ENCODE data around the gene DUSP21. TPM values are rescaled to one million over a fixed set of nuclear protein-coding genes. Genes with fewer than 3 reads are reported as not detected.
A peak's percentile ranks its signal among the peaks of the same experiment; 100 is the strongest.
"Not testable (repeated sequence)": the region's sequence is repeated elsewhere in the genome, so short reads cannot be mapped to it uniquely, and the experiment has no call there.

DUSP21 gene
- total RNA-seq, 4 donors from 2014 or later: not detected

DNA sequence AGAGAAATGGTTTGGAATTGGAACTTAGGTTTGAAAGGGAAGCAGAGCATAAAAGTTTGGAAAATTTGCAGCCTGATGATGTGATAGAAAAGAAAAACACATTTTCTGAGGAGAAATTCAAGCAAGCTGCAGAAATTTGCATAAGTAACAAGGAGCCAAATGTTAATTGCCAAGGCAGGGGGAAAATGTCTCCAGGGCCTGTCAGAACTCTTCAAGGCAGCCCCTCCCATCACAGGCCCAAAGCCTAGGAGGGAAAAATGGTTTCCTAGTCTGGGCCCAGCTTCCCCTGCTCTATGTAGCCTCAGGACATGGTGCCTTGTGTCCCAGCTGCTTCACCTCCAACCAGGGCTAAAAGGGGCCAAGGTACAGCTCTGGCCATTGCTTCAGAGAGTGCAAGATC lies 21.2 kb upstream of the DUSP21 start:
- DNase-seq: no peak

DNA sequence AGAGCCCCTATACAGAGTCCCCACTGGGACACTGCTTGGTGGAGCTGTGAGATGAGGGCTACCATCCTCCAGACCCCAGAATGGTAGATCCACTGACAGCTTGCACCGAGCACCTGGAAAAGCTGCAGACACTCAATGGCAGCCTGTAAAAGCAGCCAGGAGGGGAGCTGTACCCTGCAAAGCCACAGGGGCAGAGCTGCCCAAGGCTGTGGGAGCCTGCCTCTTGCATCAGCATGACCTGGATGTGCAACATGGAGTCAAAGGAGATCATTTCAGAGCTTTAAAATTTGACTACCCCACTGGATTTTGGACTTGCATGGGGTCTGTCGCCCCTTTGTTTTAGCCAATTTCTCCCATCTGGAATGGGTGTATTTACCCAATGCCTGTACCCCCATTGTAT lies 20.6 kb upstream of the DUSP21 start:
- DNase-seq, H3K9me3 ChIP-seq, H3K27ac ChIP-seq: not testable (repeated sequence)

More for the DNA sequence above, 21.2 kb upstream of the DUSP21 start:
- no peaks in the 10 kb centered on the region for H3K27me3 ChIP-seq
- H3K4me3 ChIP-seq: no peak overlapping the region
- TF ChIP-seq, protein P1, sequence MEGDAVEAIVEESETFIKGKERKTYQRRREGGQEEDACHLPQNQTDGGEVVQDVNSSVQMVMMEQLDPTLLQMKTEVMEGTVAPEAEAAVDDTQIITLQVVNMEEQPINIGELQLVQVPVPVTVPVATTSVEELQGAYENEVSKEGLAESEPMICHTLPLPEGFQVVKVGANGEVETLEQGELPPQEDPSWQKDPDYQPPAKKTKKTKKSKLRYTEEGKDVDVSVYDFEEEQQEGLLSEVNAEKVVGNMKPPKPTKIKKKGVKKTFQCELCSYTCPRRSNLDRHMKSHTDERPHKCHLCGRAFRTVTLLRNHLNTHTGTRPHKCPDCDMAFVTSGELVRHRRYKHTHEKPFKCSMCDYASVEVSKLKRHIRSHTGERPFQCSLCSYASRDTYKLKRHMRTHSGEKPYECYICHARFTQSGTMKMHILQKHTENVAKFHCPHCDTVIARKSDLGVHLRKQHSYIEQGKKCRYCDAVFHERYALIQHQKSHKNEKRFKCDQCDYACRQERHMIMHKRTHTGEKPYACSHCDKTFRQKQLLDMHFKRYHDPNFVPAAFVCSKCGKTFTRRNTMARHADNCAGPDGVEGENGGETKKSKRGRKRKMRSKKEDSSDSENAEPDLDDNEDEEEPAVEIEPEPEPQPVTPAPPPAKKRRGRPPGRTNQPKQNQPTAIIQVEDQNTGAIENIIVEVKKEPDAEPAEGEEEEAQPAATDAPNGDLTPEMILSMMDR (IDR thresholded peaks at IDR 0.05): no peak
- no peak for TF ChIP-seq POLR2A (IDR thresholded peaks at IDR 0.05)
- no peaks in the 10 kb centered on the region for H3K36me3 ChIP-seq
- no peak overlapping the region for H3K27ac ChIP-seq
- no peaks in the 10 kb centered on the region for H3K9me3 ChIP-seq
- H3K4me1 ChIP-seq: no peaks in the 10 kb centered on the region

DNA sequence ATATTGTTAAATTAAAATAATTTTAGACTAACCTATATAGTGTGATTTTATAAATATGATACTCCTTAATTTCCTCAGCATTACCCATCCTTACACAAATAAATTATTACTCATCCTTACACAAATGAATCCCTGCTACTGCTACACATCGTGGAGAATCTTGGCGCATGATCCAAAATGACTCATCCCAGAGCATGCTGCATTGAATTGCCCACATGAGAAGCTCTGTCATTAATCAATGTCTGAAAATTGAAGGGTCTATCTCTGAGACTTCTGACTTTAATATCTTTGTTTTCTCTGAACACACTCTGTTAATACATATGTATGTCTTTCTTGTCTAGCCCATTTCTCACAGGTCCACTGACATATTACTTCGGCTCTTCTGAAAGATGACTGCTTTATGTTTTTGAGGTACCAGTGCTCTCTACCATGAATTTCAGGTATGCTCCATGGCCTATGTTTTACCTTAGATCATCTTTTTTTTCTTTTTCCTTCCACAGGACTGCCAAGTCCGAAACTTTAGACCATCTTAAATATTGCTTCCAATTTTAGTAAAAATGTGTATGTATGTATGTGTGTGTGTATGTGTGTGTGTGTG lies 15.7 kb upstream of the DUSP21 start:
- Histone ChIP-seq H3K36me3 (no peaks in the 10 kb centered on the region), H3K27ac (no peak overlapping the region), H3K9me3 (no peaks in the 10 kb centered on the region), H3K27me3 (no peaks in the 10 kb centered on the region), H3K4me1 (no peaks in the 10 kb centered on the region), H3K4me3 (no peak overlapping the region)
- DNase-seq: peak in 1 of 3 donors; percentile 61
- TF ChIP-seq POLR2A (IDR thresholded peaks at IDR 0.05): no peak
- TF ChIP-seq, protein P1 (IDR thresholded peaks at IDR 0.05): no peak

More for the DNA sequence above, 20.6 kb upstream of the DUSP21 start:
- not testable (repeated sequence) for H3K4me1 ChIP-seq, H3K27me3 ChIP-seq, H3K4me3 ChIP-seq, H3K36me3 ChIP-seq

DNA sequence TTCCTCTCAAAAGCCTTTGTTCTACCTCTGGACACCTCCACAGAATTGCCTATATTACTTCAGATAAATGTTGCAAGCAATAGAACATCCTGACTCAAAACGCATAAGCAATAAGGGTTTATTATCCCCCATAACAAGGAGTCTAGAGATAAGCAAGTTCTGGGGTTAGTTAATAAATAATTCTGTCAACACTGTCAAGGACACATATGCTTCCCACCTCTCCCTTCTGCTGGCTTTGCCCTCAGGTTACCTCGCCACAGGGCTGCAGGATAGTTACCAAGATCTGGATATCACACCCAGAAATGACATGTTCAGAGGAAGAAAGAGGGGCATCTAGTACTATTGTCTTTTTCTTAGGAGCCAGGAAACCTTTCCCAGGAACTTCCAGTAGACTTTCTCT lies 14.0 kb upstream of the DUSP21 start:
- Histone ChIP-seq H3K4me1 (no peaks in the 10 kb centered on the region), H3K27ac (no peak overlapping the region)
- no peak for TF ChIP-seq POLR2A (IDR thresholded peaks at IDR 0.05)
- TF ChIP-seq, protein P1 (IDR thresholded peaks at IDR 0.05): no peak

DNA sequence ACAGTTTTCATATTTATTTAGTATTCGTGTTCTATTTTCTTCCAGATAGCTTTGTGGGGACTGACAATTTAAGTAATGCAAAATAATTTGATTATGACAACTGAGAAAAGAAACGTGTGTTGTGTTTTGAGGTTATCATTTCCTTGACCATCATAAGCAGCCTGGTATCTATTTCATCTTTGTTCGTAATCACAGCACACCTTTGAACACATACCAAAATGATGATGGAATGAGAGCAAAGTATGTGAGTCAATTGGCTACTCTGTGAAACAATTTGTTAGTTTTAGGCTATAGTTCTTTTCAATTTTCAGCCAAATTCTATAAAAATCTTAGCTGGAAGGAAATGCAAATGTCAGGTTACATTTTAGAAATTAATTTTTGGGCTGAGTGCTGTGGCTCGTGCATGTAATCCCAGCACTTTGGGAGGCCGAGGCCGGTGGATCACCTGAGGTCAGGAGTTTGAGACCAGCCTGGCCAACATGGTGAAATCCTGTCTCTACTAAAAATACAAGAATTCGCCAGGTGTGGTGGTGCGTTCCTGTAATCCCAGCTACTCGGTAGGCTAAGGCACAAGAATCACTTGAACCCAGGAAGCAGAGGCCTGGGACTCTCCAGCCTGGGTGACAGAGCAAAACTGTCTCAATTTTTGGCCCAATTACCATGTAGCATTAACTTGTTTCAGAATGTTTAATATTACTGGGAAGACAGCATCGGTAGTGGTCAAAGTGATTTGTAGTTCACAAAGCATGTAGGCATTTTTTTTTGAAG lies 1.1 kb upstream of the DUSP21 start:
- no peaks in the 10 kb centered on the region for H3K4me1 ChIP-seq
- TF ChIP-seq POLR2A (IDR thresholded peaks at IDR 0.05): no peak
- TF ChIP-seq, protein P1 (IDR thresholded peaks at IDR 0.05): no peak
- no peaks in the 10 kb centered on the region for H3K9me3 ChIP-seq
- H3K27ac ChIP-seq: peak overlapping the region in 1 of 4 donors; percentile 34
- no peak overlapping the region for H3K4me3 ChIP-seq
- no peaks in the 10 kb centered on the region for H3K27me3 ChIP-seq
- H3K36me3 ChIP-seq: no peaks in the 10 kb centered on the region
- no peak for DNase-seq

More for the DNA sequence above, 14.0 kb upstream of the DUSP21 start:
- H3K9me3 ChIP-seq: no peaks in the 10 kb centered on the region
- no peak overlapping the region for H3K4me3 ChIP-seq
- no peaks in the 10 kb centered on the region for H3K27me3 ChIP-seq
- H3K36me3 ChIP-seq: no peaks in the 10 kb centered on the region
- DNase-seq: no peak

DNA sequence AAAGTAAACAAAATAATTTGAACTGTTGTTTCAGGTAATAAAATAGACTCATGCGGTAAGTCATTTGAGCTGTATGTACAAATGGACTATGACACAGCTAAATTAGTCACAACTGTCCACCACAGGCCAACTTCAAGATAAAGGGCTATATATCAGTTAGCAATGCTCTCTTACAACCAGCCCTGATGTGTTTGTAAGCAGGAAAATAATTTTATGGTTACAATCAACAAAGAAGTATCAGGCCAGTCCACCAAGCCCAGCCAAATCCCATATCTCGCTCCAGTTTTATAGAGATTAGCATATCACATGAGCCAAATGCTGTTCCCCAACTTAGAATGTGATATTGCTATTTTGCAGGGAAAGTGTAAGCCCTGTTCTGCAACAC lies 511 bp upstream of the DUSP21 start:
- H3K27me3 ChIP-seq: no peaks in the 10 kb centered on the region
- H3K4me1 ChIP-seq: no peaks in the 10 kb centered on the region
- peak overlapping the region in 1 of 4 donors; percentile 34 for H3K27ac ChIP-seq
- H3K36me3 ChIP-seq: no peaks in the 10 kb centered on the region
- TF ChIP-seq POLR2A (IDR thresholded peaks at IDR 0.05): no peak
- TF ChIP-seq, protein P1 (IDR thresholded peaks at IDR 0.05): no peak
- DNase-seq: no peak
- H3K4me3 ChIP-seq: no peak overlapping the region
- H3K9me3 ChIP-seq: no peaks in the 10 kb centered on the region
